Skeletal muscle satellite cell (primary cell): ENCODE data around the gene EFHD1. TPM values are rescaled to one million over a fixed set of nuclear protein-coding genes. Genes with fewer than 3 reads are reported as not detected.

Experiments
- small RNA-seq: library from RNA; depleted of rRNA; stranded (forward); fragments of <200 nt; gene quantifications from one replicate; pipeline ENCODE3, GENCODE V24; 2012

EFHD1 gene

Small RNAs within 50 kb of the gene (small RNA-seq; reads per million reads assigned to genes)
- not detected for gene RN7SL359P
